ENCODE measurements around the gene RNPC3. TPM values are rescaled to one million over a fixed set of nuclear protein-coding genes. Genes with fewer than 3 reads are reported as not detected.

RNPC3 gene
- total RNA-seq, 1 donor from 2014 or later: 46.8 TPM

GRCh38 chr1:103492003-103492625, 33.4 kb upstream of the RNPC3 start:
- H4K20me1 ChIP-seq (ENCODE audit: low read depth): no peaks in the 10 kb centered on the region

GRCh38 chr1:103496014-103496635, 29.4 kb upstream of the RNPC3 start:
- Histone ChIP-seq H3K36me3 (no peaks in the 10 kb centered on the region), H3K4me3 (no peak overlapping the region), H3K9ac (no peak overlapping the region), H3F3A (ENCODE audit: low read depth) (no peaks in the 10 kb centered on the region), H3K79me2 (ENCODE audit: low read depth) (no peaks in the 10 kb centered on the region), H3K4me2 (no peak overlapping the region), H3K27me3 (no peaks in the 10 kb centered on the region), H3K9me3 (ENCODE audit: low read depth) (no peaks in the 10 kb centered on the region), H4K20me1 (ENCODE audit: low read depth) (no peaks in the 10 kb centered on the region), H3K27ac (no peak overlapping the region), H2AFZ (replicated peaks) (no peak overlapping the region), H3K4me1 (no peaks in the 10 kb centered on the region)
- TF ChIP-seq EZH2 (IDR thresholded peaks at IDR 0.05) (no peak), CTCF (IDR thresholded peaks at IDR 0.05) (no peak), EZH2phosphoT487 (IDR thresholded peaks at IDR 0.05) (no peak)
- no peak for DNase-seq (ENCODE audit: low spot score)
- H3K4me3 Mint-ChIP-seq: no peak overlapping the region
- no peak overlapping the region for H3K27ac Mint-ChIP-seq
- no peaks in the 10 kb centered on the region for H3K36me3 Mint-ChIP-seq
- H3K4me1 Mint-ChIP-seq: no peaks in the 10 kb centered on the region
- H3K9me3 Mint-ChIP-seq: no peaks in the 10 kb centered on the region
- H3K27me3 Mint-ChIP-seq (ENCODE audit: insufficient read depth, low read depth): no peaks in the 10 kb centered on the region

More at GRCh38 chr1:103492003-103492625, 33.4 kb upstream of the RNPC3 start:
- H3K27me3 ChIP-seq: no peaks in the 10 kb centered on the region
- DNase-seq (ENCODE audit: low spot score): no peak
- H3K9me3 ChIP-seq (ENCODE audit: low read depth): no peaks in the 10 kb centered on the region
- H3K27ac Mint-ChIP-seq: no peak overlapping the region
- TF ChIP-seq EZH2 (IDR thresholded peaks at IDR 0.05) (no peak), CTCF (IDR thresholded peaks at IDR 0.05) (no peak), EZH2phosphoT487 (IDR thresholded peaks at IDR 0.05) (no peak)
- no peak overlapping the region for H3K9ac ChIP-seq
- no peaks in the 10 kb centered on the region for H3F3A ChIP-seq (ENCODE audit: low read depth)
- no peak overlapping the region for H3K4me3 Mint-ChIP-seq
- H3K27ac ChIP-seq: no peak overlapping the region
- H2AFZ ChIP-seq (replicated peaks): no peak overlapping the region
- no peaks in the 10 kb centered on the region for H3K36me3 Mint-ChIP-seq
- no peak overlapping the region for H3K4me3 ChIP-seq
- H3K79me2 ChIP-seq (ENCODE audit: low read depth): no peaks in the 10 kb centered on the region
- H3K36me3 ChIP-seq: no peaks in the 10 kb centered on the region
- no peaks in the 10 kb centered on the region for H3K9me3 Mint-ChIP-seq
- no peaks in the 10 kb centered on the region for H3K27me3 Mint-ChIP-seq (ENCODE audit: insufficient read depth, low read depth)
- peaks cover 2% of the 10 kb centered on the region for H3K4me1 Mint-ChIP-seq
- H3K4me2 ChIP-seq: no peak overlapping the region
- H3K4me1 ChIP-seq: no peaks in the 10 kb centered on the region

GRCh38 chr1:103497404-103497803, 28.1 kb upstream of the RNPC3 start:
- no peak overlapping the region for H3K9ac ChIP-seq
- no peak for TF ChIP-seq EZH2 (IDR thresholded peaks at IDR 0.05)
- TF ChIP-seq EZH2phosphoT487 (IDR thresholded peaks at IDR 0.05): no peak
- no peak for TF ChIP-seq CTCF (IDR thresholded peaks at IDR 0.05)
- H3K9me3 ChIP-seq (ENCODE audit: low read depth): no peaks in the 10 kb centered on the region
- no peaks in the 10 kb centered on the region for H3K4me1 ChIP-seq
- H3K36me3 ChIP-seq: no peaks in the 10 kb centered on the region
- H3F3A ChIP-seq (ENCODE audit: low read depth): no peaks in the 10 kb centered on the region
- Mint-ChIP-seq H3K27me3 (ENCODE audit: insufficient read depth, low read depth) (no peaks in the 10 kb centered on the region), H3K4me1 (no peaks in the 10 kb centered on the region), H3K27ac (no peak overlapping the region), H3K4me3 (no peak overlapping the region), H3K9me3 (no peaks in the 10 kb centered on the region), H3K36me3 (no peaks in the 10 kb centered on the region)
- no peak overlapping the region for H3K27ac ChIP-seq
- no peaks in the 10 kb centered on the region for H4K20me1 ChIP-seq (ENCODE audit: low read depth)
- no peak for DNase-seq (ENCODE audit: low spot score)
- no peak overlapping the region for H3K4me3 ChIP-seq
- H3K79me2 ChIP-seq (ENCODE audit: low read depth): no peaks in the 10 kb centered on the region
- no peaks in the 10 kb centered on the region for H3K27me3 ChIP-seq
- H3K4me2 ChIP-seq: no peak overlapping the region
- no peak overlapping the region for H2AFZ ChIP-seq (replicated peaks)

Measured in neural progenitor cell (in vitro differentiated cells).